ENCODE results near the gene ARHGAP29. TPM values are rescaled to one million over a fixed set of nuclear protein-coding genes. Genes with fewer than 3 reads are reported as not detected.

ARHGAP29 gene
- polyA plus RNA-seq, 2 of the 4 experiments (the other 2 are of a cell fraction), result 14.3 to 29.7 TPM

GRCh38 chr1:94235189-94236012 is 2.0 kb downstream of the ARHGAP29 start:
- Histone ChIP-seq H3K9me3 (no peaks in the 10 kb centered on the region), H3K4me1 (peaks cover 69% of the 10 kb centered on the region), H3K4me2 (peak overlapping the region; percentile 98), H3K4me3 (peak overlapping the region; percentile 84), H3K27ac (peak overlapping the region in 1 of 2 experiments; percentile 97; a peak in 2 of 6 replicates)
- DNase-seq (ENCODE audit: low read depth in 1 of 2, low spot score in 1 of 2) (no peak), FAIRE-seq (no peak), ATAC-seq (no peak)
- 45% methylated on average over 9 of the region's 9 CpGs for WGBS (ENCODE audit: missing lambda C conversion rate)
- ChIA-PET CTCF (interaction anchor here (1.0 to 5.2 kb wide), 9 partner anchors 10 to 196 kb away, joined by 3 to 34 read pairs (median 3); no protein-coding TSS in a partner anchor), POLR2A (interaction anchor here (2.1 to 3.1 kb wide), 2 partner anchors 90 to 167 kb away, joined by 10 to 18 read pairs; no protein-coding TSS in a partner anchor)
- no peak for TF ChIP-seq JUNB (IDR thresholded peaks at IDR 0.05)

- peaks cover 67% of the 10 kb centered on the region for H3K4me1 ChIP-seq
- 18% methylated on average over 1 of the region's 1 CpG for WGBS (ENCODE audit: missing lambda C conversion rate)
- H3K4me2 ChIP-seq, result peak overlapping the region; percentile 98
- ATAC-seq, result no peak
- TF ChIP-seq MAFK (IDR thresholded peaks at IDR 0.05; ENCODE audit: partially characterized antibody), result no peak
- no peak overlapping the region for H3K27ac ChIP-seq
- no peaks in the 10 kb centered on the region for H3K9me3 ChIP-seq
- CTCF ChIA-PET, result interaction anchor here (0.6 to 5.2 kb wide), 6 partner anchors 101 to 232 kb away, joined by 3 to 34 read pairs (median 6); no protein-coding TSS in a partner anchor
- no peak overlapping the region for H3K4me3 ChIP-seq
- no peak for FAIRE-seq
- DNase-seq (ENCODE audit: low read depth in 1 of 2, low spot score in 1 of 2), result no peak
- POLR2A ChIA-PET, result no interaction called here
Measured at GRCh38 chr1:94234615-94235014, 2.8 kb downstream of the ARHGAP29 start.

GRCh38 chr1:94231746-94232145 is 5.6 kb downstream of the ARHGAP29 start:
- Histone ChIP-seq H3K27ac (no peak overlapping the region), H3K9me3 (no peaks in the 10 kb centered on the region), H3K4me1 (peaks cover 62% of the 10 kb centered on the region), H3K4me3 (no peak overlapping the region), H3K4me2 (peak overlapping the region; percentile 20; the same call in 1 of the 3 replicates)
- no peak for DNase-seq (ENCODE audit: low read depth in 1 of 2, low spot score in 1 of 2)
- FAIRE-seq, result no peak
- ChIA-PET POLR2A (no interaction called here), CTCF (interaction anchor here (1.6 kb wide), 1 partner anchor 100 kb away, joined by 3 read pairs; no protein-coding TSS in a partner anchor)
- WGBS (ENCODE audit: missing lambda C conversion rate), result 90% methylated on average over 1 of the region's 1 CpG
- TF ChIP-seq CEBPB (IDR thresholded peaks at IDR 0.05) (no peak), ZC3H11A (IDR thresholded peaks at IDR 0.05) (no peak), E2F6 (IDR thresholded peaks at IDR 0.05; ENCODE audit: borderline replicate concordance, low read depth) (no peak), GATA3 (IDR thresholded peaks at IDR 0.05; ENCODE audit: borderline replicate concordance) (no peak), HOXB5 (CRISPR knock-in tag; IDR thresholded peaks at IDR 0.05) (no peak), BCL3 (IDR thresholded peaks at IDR 0.05) (no peak), CHD2 (IDR thresholded peaks at IDR 0.05; ENCODE audit: low read length, partially characterized antibody) (no peak), ZFP36 (IDR thresholded peaks at IDR 0.05; ENCODE audit: borderline replicate concordance, partially characterized antibody) (no peak), ZSCAN20 (CRISPR knock-in tag; IDR thresholded peaks at IDR 0.05) (no peak), CTCF (IDR thresholded peaks at IDR 0.05) (no peak), POLR2A (IDR thresholded peaks at IDR 0.05; ENCODE audit: low read length) (no peak), HOXA7 (CRISPR knock-in tag; IDR thresholded peaks at IDR 0.05) (no peak), USF2 (IDR thresholded peaks at IDR 0.05) (no peak), NPAS2 (CRISPR knock-in tag; IDR thresholded peaks at IDR 0.05; ENCODE audit: borderline replicate concordance) (no peak), HDAC2 (IDR thresholded peaks at IDR 0.05) (no peak), FOSB (CRISPR knock-in tag; IDR thresholded peaks at IDR 0.05) (no peak), HEYL (CRISPR knock-in tag; IDR thresholded peaks at IDR 0.05) (no peak), FOSL2 (IDR thresholded peaks at IDR 0.05) (no peak), FOSL2 (CRISPR knock-in tag; IDR thresholded peaks at IDR 0.05) (no peak), RCOR1 (IDR thresholded peaks at IDR 0.05; ENCODE audit: low read depth, low read length) (no peak), TP53 (CRISPR knock-in tag; IDR thresholded peaks at IDR 0.05) (no peak)
- ATAC-seq, result no peak
